Measurements from ENCODE around the gene HIPK3.
"Not testable (repeated sequence)": the region's sequence is repeated elsewhere in the genome, so short reads cannot be mapped to it uniquely, and the experiment has no call there.

Gene HIPK3
- 227 to 581 (median 391) reads per million in 18 experiments for total RNA-seq

DNA sequence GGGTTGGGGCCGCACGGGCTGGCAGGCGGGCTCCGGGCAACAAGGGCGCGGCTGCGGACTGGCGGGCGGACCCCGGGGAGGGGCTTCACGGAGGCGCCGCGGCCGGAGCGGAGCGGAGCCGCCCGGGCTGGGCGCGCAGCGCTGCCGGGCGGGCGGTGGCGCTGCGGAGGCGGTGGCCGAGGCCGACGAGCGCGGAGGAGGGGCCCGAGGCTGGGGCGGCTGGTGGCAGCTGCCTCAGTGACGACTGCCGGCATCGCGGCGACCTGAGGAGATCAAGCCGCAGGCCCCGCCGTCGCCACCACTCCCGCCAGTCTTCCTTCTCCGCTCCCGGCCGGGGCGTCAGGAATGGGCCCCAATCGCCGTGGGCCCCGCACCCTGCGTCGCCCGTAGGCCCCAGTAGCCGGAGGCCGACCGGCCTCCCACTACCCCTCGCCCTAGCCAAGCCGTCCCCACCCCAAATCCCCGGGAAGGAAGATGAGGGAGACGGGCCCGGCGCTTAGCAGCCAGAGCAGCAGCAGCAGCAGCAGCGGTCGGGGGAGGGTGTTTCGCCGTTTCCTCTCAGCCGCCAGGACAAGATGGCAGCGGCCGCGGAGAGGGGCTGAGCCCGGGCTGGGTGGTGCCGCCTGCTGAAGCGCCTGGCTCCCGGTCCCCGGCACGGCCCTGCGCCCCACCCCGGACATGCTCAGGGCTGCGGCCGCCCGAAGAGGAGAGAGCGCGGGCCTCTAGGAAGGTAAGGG, at the start of gene HIPK3:
Gene HIPK3, plus strand, starts transcription at position 222 of the 737 bp plus-strand sequence.
- DNase-seq, result peak; percentile 79 to 88

- peak; percentile 29 to 44 for DNase-seq
Observed at GRCh38 chr11:33207408-33207985, 49.7 kb upstream of the HIPK3 start.

DNA sequence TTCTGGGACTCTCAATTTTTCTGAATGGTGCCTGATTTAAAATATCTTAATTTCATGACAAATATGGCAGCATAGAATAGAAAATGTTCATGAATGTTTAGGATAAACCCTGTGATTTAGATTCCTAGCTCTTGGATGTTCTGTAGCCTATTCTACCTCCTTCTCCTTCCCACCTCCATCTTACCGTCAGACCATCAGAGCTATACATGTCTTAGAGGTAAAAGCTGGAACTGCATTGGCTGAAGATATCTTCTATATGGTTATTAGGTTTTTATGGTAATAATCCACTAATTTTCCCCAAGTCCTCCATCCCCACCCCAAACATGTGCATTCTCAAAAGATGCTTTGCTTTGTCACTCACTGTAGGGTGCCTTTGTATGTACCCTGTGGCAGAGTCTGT, 49.0 kb upstream of the HIPK3 start:
- no peak for DNase-seq

DNA sequence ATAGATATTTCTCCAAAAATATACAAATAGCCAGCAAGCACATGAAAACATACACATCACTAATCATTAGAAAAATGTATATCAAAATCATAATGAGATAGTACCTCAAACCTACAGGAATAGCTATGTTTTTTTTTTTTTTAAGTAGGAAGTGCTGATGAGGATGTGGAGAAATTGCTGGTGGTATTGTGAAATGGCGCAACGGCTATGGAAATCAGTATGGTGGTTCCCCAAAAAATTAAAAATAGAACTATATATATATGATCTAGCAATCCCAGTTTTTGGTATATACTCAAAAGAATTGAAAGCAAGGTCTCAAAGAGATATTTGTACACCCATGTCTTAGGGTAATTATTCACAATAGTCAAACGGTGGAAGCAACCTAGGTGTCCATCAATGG, 46.0 kb upstream of the HIPK3 start:
- peak; percentile 83 to 90 for DNase-seq

GRCh38 chr11:33211580-33211979, 45.6 kb upstream of the HIPK3 start:
- peak; percentile 54 to 77 for DNase-seq

- peak; percentile 80 to 81 for DNase-seq
Observed at GRCh38 chr11:33214187-33214586, 43.0 kb upstream of the HIPK3 start.

- no peak for DNase-seq
Observed at GRCh38 chr11:33214767-33215166, 42.4 kb upstream of the HIPK3 start.

GRCh38 chr11:33216676-33217075, 40.5 kb upstream of the HIPK3 start:
- not testable (repeated sequence) for DNase-seq

DNA sequence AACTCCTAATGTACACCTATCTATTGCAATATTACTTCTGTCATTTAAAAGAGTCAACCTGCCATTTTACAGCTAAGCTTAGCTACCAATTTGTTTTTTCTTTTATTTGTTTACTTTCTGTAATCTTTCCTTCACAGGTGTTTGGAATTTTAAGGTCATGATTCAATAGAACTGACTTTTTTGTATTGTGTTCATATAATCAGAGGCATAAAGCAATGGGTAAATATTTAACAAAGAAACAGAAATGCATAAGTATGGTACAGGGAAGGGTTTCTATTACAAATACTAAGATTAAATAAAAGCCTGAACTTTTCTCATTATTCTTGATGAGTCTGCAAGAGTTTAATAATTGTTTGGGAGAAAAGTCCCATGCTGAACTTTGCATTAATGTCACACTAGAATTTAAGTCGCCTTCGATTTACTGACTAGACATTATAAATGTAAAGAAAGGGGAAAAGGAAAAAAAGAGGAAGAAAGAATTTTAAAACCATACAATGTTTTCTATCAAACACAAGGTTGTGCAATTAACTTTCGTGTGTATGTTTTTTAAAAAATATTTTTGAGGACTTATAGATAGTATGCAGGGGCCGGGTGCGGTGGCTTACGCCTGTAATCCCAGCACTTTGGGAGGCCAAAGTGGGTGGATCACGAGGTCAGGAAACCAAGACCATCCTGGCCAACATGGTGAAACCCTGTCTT, 35.0 kb upstream of the HIPK3 start:
- peak in 1 of 2 donors; percentile 62 for DNase-seq

DNA sequence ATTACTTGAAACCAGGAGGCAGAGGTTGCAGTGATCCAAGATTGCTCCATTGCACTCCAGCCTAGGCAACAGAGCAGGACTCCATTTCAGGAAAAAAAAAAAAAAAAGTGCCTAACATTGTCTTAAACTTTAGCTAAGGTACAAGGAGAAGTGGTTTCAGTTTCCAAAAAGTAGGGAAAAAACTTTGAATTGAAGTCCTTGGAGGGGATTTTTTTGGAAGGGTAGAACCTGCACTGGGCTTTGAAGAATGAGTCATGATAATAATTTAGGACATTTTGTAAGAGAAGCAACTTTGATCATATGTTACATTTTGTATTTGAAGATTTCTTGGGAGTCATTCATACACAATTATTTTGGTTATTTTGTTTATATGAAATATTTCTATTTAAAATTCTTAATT, 31.8 kb upstream of the HIPK3 start:
- DNase-seq, result no peak

DNA sequence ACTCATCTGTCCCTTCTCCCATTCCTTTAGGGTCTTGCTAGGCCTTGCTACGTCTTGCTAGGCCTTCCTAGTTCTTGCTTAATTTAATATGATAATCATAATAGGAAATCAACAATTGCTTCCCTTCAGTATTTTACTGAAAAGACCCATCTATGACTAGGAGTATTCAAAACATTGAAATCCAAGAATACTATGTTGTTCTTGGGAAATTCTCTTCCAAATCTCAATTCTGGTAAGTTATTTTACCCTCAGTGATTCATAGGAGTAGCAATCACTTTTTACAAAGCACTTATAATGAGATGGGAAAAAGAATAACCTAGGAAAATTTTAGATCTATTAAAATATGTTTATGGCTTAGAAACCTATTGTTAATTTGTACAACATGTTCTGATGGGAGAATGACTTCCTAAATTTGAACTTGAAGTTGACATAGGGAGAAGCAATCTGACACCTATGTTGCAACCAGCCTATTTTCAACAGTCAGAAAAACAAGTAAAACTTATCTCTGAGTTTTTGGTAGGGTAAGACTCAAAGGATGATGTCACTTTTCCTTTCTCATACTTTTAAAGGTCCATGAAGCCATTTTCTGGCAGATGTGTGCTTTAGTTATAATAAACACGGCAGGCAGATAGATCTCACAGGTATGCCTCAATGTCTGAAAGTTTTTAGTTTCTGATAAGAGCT, 29.5 kb upstream of the HIPK3 start:
- DNase-seq, result peak; percentile 70 to 85

GRCh38 chr11:33234397-33235190, 22.6 kb upstream of the HIPK3 start:
- peak; percentile 21 to 50 for DNase-seq

DNA sequence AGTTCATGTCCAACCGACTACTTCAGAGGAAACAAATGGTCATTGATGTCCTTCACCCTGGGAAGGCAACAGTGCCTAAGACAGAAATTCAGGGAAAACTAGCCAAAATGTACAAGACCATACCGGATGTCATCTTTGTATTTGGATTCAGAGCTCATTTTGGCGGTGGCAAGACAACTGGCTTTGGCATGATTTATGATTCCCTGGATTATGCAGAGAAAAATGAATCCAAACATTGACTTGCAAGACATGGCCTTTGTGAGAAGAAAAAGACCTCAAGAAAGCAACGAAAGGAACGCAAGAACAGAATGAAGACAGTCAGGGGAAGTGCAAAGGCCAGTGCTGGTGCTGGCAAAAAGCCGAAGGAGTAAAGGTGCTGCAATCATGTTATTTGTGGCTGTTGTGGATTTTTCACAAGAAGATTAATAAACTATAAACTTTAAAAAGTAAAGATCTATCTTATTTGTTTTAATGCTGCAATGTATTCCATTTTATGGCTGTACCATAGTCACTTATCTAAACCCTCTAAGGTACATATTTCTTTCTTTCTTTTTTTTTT, 20.1 kb upstream of the HIPK3 start:
- DNase-seq, result no peak

- no peak for DNase-seq
Observed at GRCh38 chr11:33242575-33242974, 14.6 kb upstream of the HIPK3 start.

GRCh38 chr11:33243654-33244053, 13.5 kb upstream of the HIPK3 start:
- not testable (repeated sequence) for DNase-seq

GRCh38 chr11:33248416-33248971, 8.7 kb upstream of the HIPK3 start:
- peak; percentile 56 to 63 for DNase-seq

GRCh38 chr11:33256031-33256812, 959 bp upstream of the HIPK3 start:
- DNase-seq, result peak in 1 of 2 donors; percentile 18

DNA sequence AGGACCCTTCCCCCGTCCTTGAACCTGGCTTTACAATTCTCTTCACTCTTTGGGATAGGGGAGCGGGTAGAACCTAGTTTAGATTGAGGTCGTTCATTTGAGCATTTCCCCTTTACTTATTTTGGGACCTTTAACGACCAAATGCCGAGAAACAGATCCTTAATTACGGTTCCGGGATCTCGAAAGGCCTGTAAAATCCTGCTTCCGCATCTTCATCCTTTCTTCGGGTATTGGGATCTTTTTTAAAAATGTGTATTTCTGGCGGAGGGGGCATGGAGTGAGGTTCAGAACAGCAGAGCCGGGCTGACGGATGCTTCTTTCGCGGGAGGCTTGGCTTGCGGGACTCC, 395 bp upstream of the HIPK3 start:
- no peak for DNase-seq

GRCh38 chr11:33257897-33258630, 883 bp downstream of the HIPK3 start:
- DNase-seq, result peak; percentile 90

DNA sequence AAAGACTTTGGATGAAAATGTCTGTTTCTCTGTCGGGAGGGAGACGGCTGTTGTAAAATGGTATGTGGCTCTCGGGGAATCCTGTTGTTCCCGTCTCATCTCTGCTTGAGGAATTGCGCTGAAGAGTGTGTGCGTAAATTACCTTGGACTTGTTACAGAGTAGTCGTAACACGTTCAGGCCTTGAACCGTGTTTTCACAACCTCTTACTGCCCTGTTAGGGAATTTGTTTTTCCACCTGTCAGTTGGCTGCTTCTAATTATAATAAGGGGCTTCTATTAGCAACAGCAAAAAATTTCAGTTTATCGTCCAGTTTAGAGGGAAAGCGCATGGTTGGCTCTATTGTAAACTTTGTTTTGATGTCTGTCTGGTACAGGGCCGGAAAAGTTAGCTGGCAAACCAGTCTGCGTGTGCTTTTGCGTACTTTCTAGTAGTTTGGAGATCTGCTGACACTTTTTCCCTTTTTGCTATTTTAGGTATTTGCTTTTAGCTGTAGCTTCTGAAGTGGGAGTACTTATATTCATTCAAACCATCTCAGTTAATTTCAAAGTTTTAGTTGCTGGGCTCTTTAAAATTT, 1.5 kb downstream of the HIPK3 start:
- peak in 1 of 2 donors; percentile 20 for DNase-seq

All from inflammatory macrophage (primary cell).